NCI-H2196 (cell line): ENCODE results near the gene ASPG.

Experiments
- DNase-seq: peaks from one replicate; lab custom pipeline; 2025; ENCODE audit not compliant: unreplicated experiment; lab: John Stamatoyannopoulos, UW

Gene ASPG

GRCh38 chr14:104116288-104116755 is 30.8 kb downstream of the ASPG start:
- no peak for DNase-seq

- no peak for DNase-seq
Measured at GRCh38 chr14:104116756-104117340, 31.3 kb downstream of the ASPG start.

GRCh38 chr14:104117341-104118005 is 32.0 kb downstream of the ASPG start:
- no peak for DNase-seq

GRCh38 chr14:104118006-104118844 is 32.7 kb downstream of the ASPG start:
- DNase-seq, result no peak

- no peak for DNase-seq
Measured at GRCh38 chr14:104119119-104119487, 33.6 kb downstream of the ASPG start.

- no peak for DNase-seq
Measured at GRCh38 chr14:104119488-104120251, 34.2 kb downstream of the ASPG start.

- no peak for DNase-seq
Measured at GRCh38 chr14:104120281-104120741, 34.8 kb downstream of the ASPG start.

- no peak for DNase-seq
Measured at GRCh38 chr14:104121142-104121541, 35.6 kb downstream of the ASPG start.

- no peak for DNase-seq
Measured at GRCh38 chr14:104123879-104124278, 38.4 kb downstream of the ASPG start.

GRCh38 chr14:104125011-104125410 is 39.5 kb downstream of the ASPG start:
- no peak for DNase-seq

- no peak for DNase-seq
Measured at GRCh38 chr14:104126753-104127152, 41.3 kb downstream of the ASPG start.

- DNase-seq, result no peak
Measured at GRCh38 chr14:104128981-104129380, 43.5 kb downstream of the ASPG start.

- DNase-seq, result no peak
Measured at GRCh38 chr14:104129556-104129955, 44.1 kb downstream of the ASPG start.

- peak; percentile 68 for DNase-seq
Measured at GRCh38 chr14:104130974-104131651, 45.6 kb downstream of the ASPG start.

- DNase-seq, result no peak
Measured at GRCh38 chr14:104131968-104132732, 46.6 kb downstream of the ASPG start.

GRCh38 chr14:104132981-104133380 is 47.5 kb downstream of the ASPG start:
- no peak for DNase-seq

GRCh38 chr14:104133496-104133895 is 48.0 kb downstream of the ASPG start:
- DNase-seq, result no peak

GRCh38 chr14:104134061-104134965 is 48.8 kb downstream of the ASPG start:
- DNase-seq, result no peak
